ENCODE measurements around the gene ZNF135.
A peak's percentile ranks its signal among the peaks of the same experiment; 100 is the strongest.

ZNF135 gene
- 0.63 to 0.72 reads per million in 2 donors for total RNA-seq

DNA sequence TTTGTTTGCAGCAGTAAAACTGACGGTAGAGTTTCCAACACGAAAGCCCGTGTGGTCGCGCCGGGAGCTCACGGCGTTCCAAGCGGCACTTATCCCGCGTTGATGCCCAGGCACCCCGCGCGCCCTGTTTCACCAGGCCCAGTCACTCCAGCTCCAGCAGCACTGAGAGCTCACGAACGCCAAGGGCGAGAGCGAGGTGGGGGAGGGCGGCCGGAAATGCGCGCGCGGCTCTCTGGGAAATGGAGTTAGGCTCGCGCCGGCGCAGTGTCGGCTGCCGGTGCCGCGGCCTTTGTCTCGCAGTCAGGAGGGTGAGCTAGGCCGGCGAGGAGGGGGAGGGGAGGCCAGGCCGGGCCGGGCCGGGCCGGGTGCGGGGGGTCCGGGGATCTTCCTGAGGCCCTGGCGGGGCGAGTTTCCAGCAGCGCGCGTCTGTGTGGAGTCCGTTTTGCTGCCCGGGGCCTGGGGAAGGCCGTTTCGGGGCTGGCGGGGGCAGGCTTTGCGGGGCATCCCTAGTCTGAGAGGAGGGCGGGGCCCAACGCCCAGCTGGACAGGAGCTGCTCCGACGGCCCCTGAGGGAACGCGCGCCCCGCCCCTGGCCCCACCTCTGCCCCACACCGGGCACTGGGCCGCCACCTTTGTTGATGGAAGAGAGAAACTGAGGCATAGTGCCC, at the start of gene ZNF135:
Gene ZNF135 (plus strand): TSS at position 280 of the 668 bp plus-strand sequence. CDS start 721 bp downstream, outside the sequence.
- DNase-seq, result peak; percentile 5

- DNase-seq, result no peak
These were observed 49.8 kb upstream of the ZNF135 start for GRCh38 chr19:58009301-58009665.

DNA sequence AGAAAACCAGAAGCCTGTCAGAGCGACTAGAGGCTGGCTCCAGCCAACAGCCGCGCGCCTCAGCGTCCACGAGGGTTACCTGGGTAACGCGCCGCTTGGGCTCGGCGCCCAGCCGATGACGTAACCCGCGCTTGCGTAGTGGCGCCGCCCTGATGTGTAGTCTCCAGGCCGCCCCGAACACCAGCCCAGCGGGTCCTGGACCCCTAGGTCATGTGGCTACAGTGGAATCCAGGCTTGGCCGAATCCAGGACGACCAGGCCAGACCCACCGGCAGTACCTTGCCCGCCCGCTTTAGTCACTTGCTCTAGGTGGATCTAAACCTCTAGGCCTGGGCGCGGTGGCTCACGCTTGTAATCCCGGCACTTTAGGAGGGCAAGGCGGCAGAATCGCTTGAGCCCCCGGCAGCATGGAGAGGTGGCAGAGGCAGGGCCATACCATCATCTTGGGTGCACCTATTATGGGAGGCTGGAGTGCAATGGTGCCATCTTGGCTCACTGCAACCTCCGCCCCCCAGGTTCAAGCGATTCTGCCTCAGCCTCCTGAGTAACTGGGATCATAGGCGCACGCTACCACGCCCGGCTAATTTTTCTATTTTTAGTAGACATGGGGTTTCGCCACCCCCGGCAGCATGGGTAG, 49.3 kb upstream of the ZNF135 start:
- peak; percentile 38 for DNase-seq

DNA sequence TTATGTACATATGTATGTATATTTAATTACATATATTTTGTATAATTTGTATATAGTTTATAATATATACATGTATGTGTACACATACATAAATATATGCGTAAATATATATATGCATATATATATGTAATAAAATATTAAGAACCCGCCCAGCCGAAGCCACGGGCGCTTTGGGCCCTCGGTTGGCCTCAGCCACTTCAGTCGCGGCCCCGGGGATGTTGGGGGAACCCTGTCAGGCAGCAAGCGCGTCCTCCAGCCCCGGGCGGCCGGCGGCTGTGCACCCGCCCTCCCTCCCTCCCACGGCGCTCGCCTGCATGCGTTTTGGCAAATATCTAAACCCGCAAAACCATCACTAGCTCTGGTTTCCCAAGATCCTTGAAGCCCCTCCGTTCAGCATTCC, 48.6 kb upstream of the ZNF135 start:
- DNase-seq, result no peak

DNA sequence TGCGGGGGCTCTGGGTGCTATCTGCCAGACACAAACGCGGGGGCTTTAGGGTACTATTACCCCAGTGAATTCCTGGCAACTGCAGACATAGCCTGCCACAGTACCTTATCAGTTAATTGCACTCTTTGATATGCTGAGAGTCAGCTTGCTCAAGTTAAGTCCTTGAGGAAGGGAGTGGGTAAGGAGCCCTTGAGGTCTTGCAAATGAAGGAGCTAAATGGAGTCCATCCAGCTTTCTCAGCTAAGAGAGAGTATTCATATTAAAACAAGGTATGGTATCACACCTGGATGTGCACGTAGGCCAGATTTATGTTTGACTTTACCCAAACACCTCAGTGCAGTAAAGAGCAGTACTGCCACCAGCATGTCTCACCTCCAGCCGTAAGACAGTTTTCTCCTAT, 44.9 kb upstream of the ZNF135 start:
- DNase-seq, result no peak

GRCh38 chr19:58020129-58020528, 39.0 kb upstream of the ZNF135 start:
- DNase-seq, result no peak

DNA sequence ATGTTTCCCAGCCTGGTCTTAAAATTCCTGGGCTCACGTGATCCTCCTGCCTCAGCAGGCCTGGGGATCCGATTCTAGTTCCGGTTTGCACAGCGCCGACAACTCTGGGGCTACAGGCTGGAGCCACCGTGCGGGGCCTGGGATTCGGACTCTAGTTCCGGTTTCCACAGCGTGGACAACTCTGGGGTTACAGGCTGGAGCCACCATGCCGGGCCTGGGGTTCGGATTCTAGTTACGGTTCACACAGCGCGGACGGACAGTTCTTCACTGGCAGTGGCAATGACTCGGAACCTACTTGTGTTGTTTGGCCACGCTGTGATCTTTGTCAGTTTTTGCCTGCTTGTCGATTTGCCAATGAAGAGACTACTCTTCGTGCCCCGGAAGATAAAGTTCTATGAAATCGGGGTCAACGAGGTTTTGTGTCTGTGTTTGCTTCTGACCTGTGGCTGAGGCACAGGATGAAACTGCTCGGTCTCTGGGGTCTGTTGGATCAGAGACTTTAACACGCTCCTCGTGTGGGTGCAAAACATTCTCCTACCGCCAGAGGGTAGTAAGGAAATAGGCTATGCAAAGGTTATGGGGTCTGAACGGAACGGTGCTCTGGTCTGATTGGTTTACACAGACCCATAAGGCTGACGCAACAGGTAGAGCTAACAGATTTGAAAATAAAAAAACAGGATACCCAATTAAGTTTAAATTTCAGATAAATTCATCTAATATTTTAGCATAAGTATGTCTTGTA, 37.4 kb upstream of the ZNF135 start:
- no peak for DNase-seq

DNA sequence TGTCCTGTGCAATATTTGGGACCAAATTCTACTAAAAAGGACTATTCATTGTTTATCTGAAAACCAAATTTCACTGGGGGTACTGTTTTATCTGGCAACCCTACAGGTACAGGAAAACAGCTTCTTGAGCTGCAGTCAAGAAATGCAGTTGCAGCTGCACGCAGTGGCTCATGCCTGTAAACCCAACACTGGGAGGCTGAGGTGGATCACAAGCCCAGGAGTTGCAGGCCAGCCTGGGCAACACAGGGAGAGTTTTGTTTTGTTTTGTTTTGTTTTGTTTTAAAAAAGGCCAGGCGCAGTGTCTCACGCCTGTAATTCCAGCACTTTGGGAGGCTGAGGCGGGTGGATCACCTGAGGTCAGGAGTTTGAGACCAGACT, 36.8 kb upstream of the ZNF135 start:
- DNase-seq, result no peak

- DNase-seq, result no peak
These were observed 34.4 kb upstream of the ZNF135 start for GRCh38 chr19:58024661-58025060.

GRCh38 chr19:58033741-58034476, 25.2 kb upstream of the ZNF135 start, which contains the start of gene ZSCAN1:
Gene ZSCAN1, plus strand, starts transcription at chr19:58034025. Its CDS starts 3,812 bp downstream, at chr19:58037837.
- DNase-seq, result no peak

- DNase-seq, result no peak
These were observed 24.6 kb upstream of the ZNF135 start for GRCh38 chr19:58034477-58034793.

- no peak for DNase-seq
These were observed 23.2 kb upstream of the ZNF135 start for GRCh38 chr19:58035863-58036262.

- no peak for DNase-seq
These were observed 21.0 kb upstream of the ZNF135 start for GRCh38 chr19:58037927-58038687.

- DNase-seq, result no peak
These were observed 20.3 kb upstream of the ZNF135 start for GRCh38 chr19:58038688-58039204.

DNA sequence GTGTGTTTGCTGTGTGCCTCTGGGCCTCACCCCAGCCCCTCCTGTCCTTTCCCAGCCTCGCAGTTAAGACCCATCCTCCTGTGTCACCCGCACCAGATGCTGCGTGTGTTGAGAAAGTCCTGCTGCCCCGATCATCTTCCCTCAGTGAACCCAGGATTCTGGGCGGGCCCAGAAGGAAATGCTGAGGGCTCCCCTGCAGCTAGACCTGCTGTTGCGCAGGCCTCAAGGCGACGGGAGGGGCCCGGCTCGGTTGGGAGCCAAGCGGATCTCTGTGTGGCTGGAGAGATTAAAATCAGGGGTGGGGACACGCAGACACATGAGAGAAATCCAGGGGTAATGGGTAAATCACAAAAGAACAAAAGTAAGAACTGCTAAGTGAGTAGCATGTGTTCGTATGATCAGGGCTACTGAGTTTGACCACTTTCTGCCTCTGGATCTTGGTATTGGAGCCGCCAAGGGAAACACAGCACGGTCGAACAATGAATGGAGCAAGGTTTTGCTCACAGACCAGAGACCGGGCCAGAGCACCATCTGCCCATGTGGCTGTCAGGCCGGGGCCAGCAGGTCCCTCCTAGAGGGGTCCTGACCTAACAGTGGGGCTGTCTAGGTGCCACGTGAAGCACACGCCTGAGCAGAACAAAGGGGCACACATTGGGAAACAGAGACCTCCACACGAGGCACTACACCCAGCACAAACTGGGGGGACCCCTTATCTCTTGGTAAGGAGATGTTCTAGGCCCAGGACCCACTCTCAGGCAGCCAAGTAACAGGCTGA, 18.1 kb upstream of the ZNF135 start:
- no peak for DNase-seq

DNA sequence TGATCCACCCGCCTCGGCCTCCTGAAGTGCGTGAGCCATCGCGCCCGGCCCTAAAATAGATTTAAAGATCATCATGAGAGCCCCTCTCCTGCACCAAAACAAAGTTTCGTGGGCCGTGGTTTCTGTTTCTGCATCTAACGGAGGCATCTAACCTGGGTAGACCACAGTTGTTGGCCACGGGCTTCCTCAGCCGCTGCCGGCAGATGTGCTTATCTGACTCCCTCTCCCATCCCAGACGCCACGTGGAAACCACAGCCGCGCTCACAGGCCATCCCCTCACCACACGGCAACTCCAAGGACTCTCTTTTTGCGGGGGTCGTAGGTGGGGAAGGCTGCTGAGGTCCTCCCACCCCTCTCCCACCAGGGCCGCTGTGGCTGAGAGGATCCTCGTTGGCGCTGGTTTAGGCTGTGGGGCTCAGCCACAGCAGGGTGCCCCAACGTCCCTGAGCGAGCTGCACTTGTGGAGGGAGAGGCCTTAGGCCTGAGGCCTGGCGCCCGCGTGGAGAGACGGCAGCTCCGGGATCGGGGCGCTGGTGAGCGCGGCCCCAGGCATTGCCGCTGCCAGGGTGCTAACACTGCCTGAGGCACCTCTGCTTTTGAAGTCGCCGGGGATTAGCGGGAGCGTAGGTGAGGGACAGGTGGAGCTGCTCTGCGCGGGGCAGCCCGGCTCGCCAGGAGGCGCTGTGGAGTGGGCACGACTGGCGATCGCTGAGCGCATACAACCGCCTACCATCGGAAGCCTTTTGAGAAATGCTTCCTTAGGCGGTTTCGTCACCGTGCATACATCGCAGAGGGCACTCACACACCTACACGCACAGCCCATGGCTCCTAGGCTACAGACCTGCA, 16.4 kb upstream of the ZNF135 start:
- DNase-seq, result no peak

DNA sequence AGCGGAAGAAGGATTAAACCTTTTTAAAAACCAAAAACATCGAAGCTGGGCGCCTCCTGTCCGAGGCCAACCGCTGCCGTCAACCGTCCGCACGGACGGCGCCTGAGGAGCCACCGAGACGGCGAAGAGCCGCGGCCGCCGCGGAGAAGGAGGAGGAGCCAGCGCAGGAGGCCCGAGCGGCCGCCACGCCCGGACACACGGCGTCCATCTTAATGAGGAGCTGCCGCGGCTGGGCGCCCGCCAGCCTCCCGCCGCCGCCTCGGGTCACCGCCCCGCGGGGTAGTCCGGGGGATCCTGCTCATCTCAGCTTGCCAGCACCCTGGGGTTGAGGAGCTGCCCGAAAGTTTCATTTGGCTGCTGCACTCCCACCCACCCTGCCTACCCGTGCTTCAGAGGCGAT, 14.7 kb upstream of the ZNF135 start:
- no peak for DNase-seq

DNA sequence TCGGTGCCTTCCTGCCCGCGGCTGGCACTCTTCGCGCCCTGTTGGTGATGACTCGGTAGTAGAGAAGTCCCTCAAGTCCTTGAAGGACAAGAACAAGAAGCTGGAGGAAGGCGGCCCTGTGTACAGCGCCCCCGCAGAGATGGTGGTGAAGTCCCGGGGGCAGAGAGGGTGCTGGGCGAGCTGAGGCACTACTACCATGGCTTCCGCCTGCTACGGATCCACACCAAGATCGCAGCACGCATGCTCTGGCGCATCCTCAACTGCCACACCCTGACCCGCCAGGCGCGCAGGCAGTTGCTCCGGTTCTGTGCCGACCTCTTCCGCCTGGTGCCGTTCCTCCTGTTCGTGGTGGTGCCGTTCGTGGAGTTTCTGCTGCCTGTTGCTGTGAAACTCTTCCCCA, 14.2 kb upstream of the ZNF135 start:
- no peak for DNase-seq

GRCh38 chr19:58045411-58046050, 13.6 kb upstream of the ZNF135 start:
- DNase-seq, result no peak

DNA sequence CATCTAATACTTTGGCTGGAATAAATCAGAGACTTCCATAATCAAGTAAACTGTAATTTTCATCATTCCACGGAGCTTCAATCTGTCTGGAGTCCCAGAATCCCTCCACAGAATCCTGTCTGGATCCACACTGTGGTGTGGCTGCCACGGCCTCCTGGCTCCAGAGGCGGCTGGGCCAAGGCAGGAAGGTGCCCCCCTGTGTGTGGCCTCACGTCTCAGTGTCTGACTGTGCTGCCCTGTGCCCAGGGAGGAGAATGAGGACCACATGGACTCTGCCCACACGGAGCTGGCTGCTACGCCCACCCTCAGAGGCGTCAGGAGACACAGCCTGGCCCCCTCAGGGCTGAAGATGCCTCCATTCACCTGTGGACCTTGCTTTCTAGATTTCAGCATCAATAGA, 12.2 kb upstream of the ZNF135 start:
- DNase-seq, result no peak

Measured in T-helper 9 cell (primary cell).